HG02642 (cell line): ENCODE measurements around the gene HSPG2.

Experiments used
- ATAC-seq: cut with Tn5 transposase; IDR thresholded peaks from one replicate; pipeline ENCODE4 v1.9.1; 2021; ENCODE audit warnings: mild to moderate bottlenecking; ENCODE audit not compliant: unreplicated experiment, poor library complexity

HSPG2 gene

GRCh38 chr1:21901473-21901847 lies 35.6 kb downstream of the HSPG2 start:
- no peak for ATAC-seq

DNA sequence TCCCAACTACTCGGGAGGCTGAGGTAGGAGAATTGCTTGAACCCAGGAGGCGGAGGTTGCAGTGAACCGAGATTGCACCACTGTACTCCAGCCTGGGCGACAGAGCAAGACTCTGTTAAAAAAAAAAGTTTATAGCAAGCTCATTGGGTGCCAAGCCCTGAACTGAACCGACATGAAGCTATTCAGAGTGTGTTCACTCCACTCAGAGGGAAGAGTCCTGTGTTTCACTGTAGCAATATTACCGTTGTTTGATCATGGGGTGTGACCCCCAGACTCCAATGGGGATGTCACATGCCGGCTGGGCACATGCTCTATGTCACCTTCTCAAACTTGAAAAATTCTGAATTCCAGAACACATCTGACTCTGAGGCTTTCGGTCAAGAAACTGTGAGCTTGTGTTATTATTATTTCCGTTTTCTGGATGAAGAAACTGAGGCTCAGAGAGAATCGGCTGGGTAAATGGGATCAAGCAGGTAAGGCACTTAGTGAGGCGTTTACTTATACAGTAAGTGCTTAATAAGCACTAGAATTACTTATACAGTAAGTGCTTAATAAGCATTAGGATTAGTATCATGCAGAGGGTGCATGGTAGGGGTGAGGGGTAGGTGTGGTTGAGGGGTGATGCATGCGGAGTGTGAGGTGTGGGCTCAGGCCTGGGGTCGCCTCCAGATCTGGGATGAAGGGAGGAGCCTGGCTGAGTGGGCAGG lies 36.2 kb downstream of the HSPG2 start:
- no peak for ATAC-seq

DNA sequence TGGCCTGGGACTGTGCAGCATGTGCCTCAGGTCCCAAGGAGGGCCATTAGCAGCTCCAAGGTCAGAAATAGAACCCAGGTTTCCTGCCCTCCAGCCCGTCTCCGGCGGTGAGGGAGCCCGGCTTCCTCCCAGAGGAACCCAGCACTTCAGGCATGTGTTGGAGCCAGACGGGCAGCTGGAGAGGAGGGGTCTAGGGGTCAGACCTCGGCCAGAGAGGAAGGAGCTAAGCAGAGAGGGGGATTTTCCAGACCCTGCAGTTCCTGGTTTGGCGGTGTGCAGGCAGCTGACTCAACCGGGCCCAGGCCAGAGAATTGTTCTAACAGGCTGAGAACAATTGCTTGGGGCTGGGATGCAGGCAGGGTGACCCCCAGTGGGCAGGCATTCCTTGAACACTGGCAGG lies 37.1 kb downstream of the HSPG2 start:
- ATAC-seq, result no peak

DNA sequence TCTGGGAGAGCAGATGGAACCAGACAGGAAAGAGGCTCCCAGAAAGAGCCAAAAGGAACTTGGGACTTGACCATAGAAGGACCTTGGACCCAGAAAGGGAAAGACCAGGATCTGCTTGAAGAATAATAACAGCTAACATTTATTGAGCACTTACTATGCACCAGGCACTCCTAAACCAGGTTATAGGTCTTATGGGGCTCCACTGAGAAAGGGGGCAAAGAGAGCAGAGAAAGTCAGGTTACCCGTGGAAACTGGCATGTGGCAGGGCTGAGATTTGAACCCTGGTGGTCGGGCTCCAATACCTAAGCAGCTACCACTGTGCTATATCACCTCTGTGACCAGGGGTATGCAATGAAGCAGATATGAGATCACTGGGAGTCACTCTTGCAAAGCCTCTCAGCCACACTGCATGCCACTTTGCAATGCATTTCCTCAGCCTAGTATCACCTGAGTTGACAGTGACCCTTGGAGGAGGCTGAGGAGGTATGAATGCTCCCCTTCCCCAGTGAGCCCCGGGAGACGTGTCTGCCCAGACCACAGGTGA lies 37.8 kb downstream of the HSPG2 start:
- no peak for ATAC-seq

DNA sequence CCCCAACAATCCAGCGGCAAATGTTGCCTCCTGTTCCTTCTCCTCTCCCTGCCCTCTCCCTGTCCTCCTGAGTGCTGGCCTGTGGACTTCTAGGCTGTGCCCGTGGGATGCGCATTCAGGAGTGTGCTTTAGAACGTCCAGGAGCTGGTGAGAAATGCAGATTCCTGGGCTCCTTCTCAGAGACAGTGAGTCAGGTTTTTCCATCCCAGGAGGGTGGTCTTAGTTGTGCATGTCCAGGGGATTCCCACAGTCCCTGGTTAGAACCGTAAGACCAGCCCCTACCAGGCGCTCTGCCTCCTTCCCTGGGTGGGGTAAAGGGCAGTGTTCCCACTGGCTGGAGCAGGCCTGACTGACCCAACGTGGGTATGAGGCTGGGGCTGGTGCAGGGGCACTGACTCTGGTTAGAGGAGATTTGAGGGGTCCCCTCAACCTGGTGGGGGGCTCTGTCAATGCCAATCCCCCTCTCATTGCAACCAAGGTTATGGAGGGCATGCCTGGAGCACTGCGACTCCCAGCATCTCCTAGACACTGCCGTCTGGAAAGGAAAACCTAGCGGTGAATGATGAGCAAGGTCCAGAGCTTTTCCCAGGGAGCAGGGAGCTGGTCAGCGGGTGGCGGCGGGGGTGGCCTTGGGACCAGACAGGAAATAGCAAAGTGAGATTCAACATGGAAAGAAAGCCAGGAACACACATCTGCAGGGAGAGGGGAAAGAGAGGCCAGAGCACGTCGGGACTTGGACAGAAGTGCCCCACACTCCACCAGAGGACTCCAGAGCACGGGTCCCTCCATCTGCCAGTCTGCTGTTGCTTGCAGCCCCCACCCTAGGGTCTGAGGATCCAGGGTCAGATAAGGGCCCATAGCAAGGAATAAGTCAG lies 38.5 kb downstream of the HSPG2 start:
- no peak for ATAC-seq

- ATAC-seq, result no peak
These were observed 39.3 kb downstream of the HSPG2 start for GRCh38 chr1:21897844-21898243.

DNA sequence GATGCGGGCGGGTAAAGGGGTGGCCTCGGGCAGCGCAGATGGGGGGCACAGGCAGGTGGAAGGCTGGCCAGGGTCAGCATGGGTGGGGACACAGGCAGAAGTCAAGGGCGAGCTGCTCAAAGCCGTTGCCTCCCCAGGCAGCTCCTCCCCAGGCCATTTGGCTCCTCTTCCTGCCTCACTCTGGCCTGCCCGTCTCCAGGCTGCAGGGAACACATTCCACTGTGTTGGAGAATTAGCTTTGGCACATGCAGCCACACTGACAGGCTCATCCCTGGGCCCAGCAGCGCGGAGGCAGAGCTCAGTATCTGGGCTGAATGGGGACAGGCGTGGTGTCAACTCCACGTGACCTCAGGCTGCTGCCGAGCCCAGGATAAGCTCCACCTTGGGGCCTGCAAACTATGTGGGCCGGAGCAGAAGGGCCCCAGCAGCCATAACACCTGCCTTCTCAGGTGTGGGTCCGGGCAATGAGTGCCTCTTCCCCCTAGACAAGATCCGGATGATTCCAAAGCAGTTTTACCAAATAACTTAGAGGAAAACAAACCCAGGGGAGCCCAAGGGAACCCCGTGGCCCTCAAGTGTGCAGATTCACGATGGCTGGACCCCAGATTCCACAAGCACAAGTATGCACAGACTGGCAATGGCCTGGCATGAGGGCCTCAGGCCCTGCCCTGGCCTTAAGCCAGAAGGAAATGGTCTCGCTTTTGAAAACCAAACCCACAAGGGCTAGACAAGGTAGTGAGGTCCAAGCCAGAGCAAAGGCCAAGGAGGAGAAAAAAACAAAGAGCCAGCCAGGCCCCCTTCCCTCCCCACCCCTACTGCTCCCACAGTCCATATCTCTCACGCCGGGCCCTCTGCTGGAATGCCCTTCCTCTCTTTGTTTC lies 40.2 kb downstream of the HSPG2 start:
- no peak for ATAC-seq

- no peak for ATAC-seq
These were observed 41.1 kb downstream of the HSPG2 start for GRCh38 chr1:21896026-21896425.

DNA sequence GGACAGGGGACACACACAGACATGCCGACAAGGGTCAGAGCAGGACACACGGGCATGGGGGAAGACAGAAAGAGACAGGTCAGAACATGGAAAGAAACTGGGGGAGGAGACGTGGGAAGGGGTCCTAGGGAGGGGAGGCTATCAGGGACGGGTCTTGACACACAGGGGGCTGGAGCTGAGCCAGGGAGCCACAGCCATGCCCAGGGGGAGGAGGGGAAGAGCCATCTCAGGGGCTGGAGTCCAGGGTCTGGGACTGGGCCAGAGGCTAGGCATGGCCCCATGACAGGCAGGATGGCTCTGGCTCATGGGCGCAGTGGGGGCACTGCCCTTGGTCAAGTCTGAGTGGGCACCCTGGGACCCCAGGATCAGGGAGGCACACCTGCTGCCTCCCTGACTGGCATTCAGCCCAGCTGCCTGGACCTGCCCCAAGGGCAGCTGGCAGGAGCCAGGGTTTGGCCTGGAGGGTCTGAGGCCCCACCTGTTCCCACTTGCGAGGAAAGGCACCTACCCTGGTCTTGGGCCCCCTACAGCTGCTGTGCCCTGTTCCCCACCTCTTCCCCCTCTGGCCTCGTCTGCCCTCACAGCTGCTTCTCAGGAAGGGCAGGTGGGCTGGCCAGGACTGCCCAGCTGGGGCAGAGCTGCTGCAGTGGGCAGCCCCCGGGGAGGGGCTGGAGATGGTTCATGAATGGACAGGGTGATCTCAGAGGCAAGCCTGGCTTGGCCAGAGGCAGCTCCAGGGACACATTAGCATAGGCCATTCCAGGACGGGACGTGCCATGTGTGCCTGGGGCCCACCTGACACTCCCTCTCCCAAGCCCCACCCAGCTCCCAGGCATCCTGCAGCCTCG lies 42.9 kb downstream of the HSPG2 start:
- ATAC-seq, result no peak

- no peak for ATAC-seq
These were observed 43.9 kb downstream of the HSPG2 start for GRCh38 chr1:21893046-21893805.

GRCh38 chr1:21891621-21892479 lies 45.3 kb downstream of the HSPG2 start:
- no peak for ATAC-seq

DNA sequence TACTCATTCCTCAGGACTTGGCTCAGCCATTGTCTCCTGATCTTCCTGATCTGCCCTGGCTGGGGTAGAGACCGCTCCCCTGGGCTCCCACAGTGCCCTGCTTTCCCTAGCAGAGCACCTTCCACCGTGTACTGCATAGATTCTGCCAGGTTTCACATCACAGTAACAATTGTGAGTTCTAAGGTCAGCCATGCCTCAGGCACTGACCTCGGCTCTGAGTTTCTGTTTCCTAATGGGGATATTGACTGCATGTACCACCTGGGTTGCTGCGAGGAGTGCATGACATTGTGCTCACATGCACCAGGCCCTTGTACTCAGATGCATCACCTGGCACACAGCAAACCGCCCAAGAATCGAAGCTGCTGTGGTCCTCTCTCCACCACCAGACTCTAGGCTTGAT lies 46.0 kb downstream of the HSPG2 start:
- no peak for ATAC-seq

- ATAC-seq, result no peak
These were observed 48.6 kb downstream of the HSPG2 start for GRCh38 chr1:21888500-21888899.

DNA sequence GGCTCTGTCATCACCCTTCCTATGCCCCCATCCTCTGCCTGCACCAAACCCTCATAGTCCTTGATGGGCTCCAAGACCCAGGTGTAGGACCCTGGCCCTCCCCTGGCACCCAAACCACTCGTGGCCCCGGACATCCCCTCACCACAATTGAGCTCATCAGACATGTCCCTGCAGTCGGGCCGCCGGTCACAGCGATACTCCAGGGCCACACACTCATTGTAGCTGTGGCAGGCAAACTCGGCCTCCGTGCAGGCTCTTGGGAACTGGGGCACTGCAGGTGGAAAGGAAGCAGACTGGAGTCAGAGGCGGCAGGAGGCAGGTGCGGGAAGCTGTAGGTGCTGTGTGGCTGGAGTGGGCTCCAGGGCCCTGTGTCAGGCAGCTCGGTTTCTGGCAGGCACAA lies 49.3 kb downstream of the HSPG2 start:
- no peak for ATAC-seq

GRCh38 chr1:21887216-21887736 lies 49.8 kb downstream of the HSPG2 start:
- no peak for ATAC-seq

DNA sequence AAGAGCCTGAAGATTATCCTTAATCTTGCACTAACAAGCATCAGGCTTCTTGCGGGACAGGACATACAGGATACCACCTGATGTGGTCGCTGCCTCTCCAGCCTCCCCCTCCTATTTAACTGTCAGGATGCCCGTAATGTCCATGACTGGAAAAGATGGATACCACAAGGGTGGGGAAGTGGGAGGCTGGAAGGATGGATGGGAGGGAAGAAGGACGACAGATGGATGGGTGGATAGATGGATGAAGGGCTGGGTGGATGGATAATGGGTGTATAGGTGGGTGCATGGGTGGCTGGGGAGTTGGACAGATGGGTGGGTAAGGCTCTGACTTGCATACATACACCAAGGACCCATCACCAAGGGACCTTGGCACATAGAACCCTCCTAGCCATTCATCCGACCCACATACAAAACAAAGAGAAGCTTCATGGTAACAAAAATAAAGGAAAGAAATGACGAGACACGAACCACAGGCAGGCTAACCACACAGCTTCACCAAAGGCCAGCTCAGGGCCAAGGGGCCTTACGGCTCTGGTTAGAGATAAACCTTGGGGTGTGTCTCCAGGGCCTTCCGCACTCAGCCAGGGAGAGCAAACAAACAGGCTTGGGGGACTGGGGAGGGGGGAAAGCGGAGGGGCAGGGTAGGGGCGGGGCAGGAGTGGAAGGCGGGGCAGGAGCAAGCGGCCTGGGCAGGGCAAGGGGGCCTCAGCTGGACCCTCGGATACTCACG lies 50.5 kb downstream of the HSPG2 start:
- ATAC-seq, result no peak
